ENCODE data around the gene DHX40. TPM values are rescaled to one million over a fixed set of nuclear protein-coding genes. Genes with fewer than 3 reads are reported as not detected.

DHX40 gene
- polyA plus RNA-seq, 1 donor (not counting 4 experiments of a cell fraction or from before 2014, with no cell fraction given) = 30.7 TPM

DNA sequence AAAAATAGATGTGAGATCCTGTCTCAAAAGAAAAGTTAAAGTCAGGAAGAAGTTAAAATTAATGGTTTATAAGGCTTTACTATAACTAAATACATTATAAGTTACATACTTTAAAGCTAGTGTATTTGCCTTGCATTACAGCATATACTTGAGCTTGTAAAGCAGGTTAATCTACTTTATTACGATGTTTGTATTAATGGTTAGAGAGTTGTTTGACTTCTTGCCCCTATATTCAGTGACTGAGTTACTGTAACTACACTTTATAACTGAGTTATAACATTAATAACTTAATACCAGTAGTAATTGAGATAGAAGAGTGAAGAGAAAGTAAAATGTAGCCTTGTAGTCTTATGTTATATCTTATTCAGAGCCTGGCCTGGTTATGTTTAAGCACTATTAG is 77.2 kb downstream of the DHX40 start:
- H3K36me3 ChIP-seq (ENCODE audit: control insufficient read depth in 2 of 2, extremely low read depth in 1 of 2, insufficient read depth in 2 of 2, low read length in 2 of 2) = peaks cover 8 to 12% of the 10 kb centered on the region in 2 experiments
- no peaks in the 10 kb centered on the region for H3K9me1 ChIP-seq (ENCODE audit: control insufficient read depth, extremely low read depth, insufficient read depth, low read length)
- no peak overlapping the region for H3K4me3 ChIP-seq (ENCODE audit: control insufficient read depth in 2 of 3, extremely low read depth in 1 of 3, insufficient read depth in 2 of 3, low read depth in 1 of 3, low read length in 3 of 3)
- peaks cover 21% of the 10 kb centered on the region for H4K20me1 ChIP-seq (ENCODE audit: control insufficient read depth, extremely low read depth, insufficient read depth, low read length)
- FAIRE-seq (no peak), DNase-seq (ENCODE audit: low read depth, low spot score) (no peak)
- no peak overlapping the region for H3K9ac ChIP-seq (ENCODE audit: control insufficient read depth, extremely low read depth, insufficient read depth, low read length)
- H3K27me3 ChIP-seq (ENCODE audit: control insufficient read depth, extremely low read depth, insufficient read depth, low read length) = no peaks in the 10 kb centered on the region
- H3K79me2 ChIP-seq (ENCODE audit: control insufficient read depth, insufficient read depth, low read length) = peaks cover 93% of the 10 kb centered on the region
- dilution Hi-C loops (cut with MboI; ENCODE audit: extremely low pct_ligation_motif_present, low sequenced_read_pairs) = no loop called here
- TF ChIP-seq CTCF (optimal IDR thresholded peaks at IDR 0.05 in 1 of 3, IDR thresholded peaks at IDR 0.05 in 1 of 3, conservative IDR thresholded peaks at IDR 0.05 in 1 of 3; ENCODE audit: extremely low read depth in 1 of 3, insufficient read depth in 2 of 3, low read length in 3 of 3) (no peak), EZH2 (IDR thresholded peaks at IDR 0.05; ENCODE audit: low read length) (no peak)
- no peak overlapping the region for H2AFZ ChIP-seq (ENCODE audit: control insufficient read depth, low read length)
- no peak overlapping the region for H3K27ac ChIP-seq (ENCODE audit: control insufficient read depth, insufficient read depth, low read length)
- no peaks in the 10 kb centered on the region for H3K9me3 ChIP-seq (ENCODE audit: control insufficient read depth, low read depth, low read length)
- H3K4me1 ChIP-seq (ENCODE audit: control insufficient read depth, extremely low read depth, insufficient read depth, low read length) = peaks cover 5% of the 10 kb centered on the region
- no peak overlapping the region for H3K4me2 ChIP-seq (ENCODE audit: control insufficient read depth, extremely low read depth, insufficient read depth, low read depth, low read length)

DNA sequence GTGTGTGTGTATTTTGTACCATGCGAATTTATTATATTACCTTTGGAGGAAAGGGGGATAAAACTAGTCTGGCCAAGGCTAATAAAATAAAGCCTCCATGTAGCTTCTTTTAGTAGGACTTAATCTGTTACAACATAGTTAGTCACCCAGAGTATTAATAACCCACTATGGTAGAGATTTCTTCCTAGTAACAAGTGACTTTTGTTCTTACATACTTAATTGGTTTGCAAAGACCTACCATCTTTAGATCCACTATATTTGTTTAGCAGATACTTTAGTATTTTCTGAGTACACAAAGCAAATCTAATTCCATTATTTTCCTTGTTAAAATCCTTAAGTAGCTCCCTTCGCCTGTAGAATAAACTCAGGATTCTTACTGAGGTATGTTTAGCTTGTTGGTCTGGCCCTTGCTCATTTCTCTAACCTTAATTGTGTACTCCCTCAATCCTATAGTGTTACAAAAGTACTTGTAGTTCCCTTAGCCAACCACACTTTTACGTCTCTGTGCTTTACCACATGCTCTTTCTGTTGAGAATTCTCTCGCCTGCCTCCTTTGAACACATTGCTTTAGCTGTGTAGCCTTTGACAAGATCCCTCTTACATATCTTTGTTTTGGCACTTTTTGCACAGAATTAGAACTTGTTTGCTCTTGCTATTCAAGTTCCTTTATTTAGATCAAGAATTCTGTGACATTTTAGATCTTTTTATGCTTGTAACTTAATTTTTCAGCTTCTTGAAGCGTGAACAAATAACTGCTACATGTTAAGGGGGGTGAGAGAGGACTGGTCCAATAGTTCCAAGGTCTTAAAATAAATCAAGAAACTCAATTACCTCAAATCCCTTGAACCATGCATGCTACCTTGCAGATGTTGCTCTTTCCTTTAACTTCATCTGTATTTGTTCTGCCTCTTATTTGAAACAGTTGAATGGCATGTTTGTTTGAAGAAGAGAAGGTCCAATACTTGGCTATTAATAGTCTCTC is 78.0 kb downstream of the DHX40 start:
- H3K4me2 ChIP-seq (ENCODE audit: control insufficient read depth, extremely low read depth, insufficient read depth, low read depth, low read length) = no peak overlapping the region
- DNase-seq (ENCODE audit: low read depth, low spot score) (no peak), FAIRE-seq (no peak)
- H3K9me3 ChIP-seq (ENCODE audit: control insufficient read depth, low read depth, low read length) = no peaks in the 10 kb centered on the region
- H4K20me1 ChIP-seq (ENCODE audit: control insufficient read depth, extremely low read depth, insufficient read depth, low read length) = peaks cover 18% of the 10 kb centered on the region
- peaks cover 5% of the 10 kb centered on the region for H3K4me1 ChIP-seq (ENCODE audit: control insufficient read depth, extremely low read depth, insufficient read depth, low read length)
- H2AFZ ChIP-seq (ENCODE audit: control insufficient read depth, low read length) = no peak overlapping the region
- H3K79me2 ChIP-seq (ENCODE audit: control insufficient read depth, insufficient read depth, low read length) = peaks cover 91% of the 10 kb centered on the region
- H3K27me3 ChIP-seq (ENCODE audit: control insufficient read depth, extremely low read depth, insufficient read depth, low read length) = no peaks in the 10 kb centered on the region
- dilution Hi-C loops (cut with MboI; ENCODE audit: extremely low pct_ligation_motif_present, low sequenced_read_pairs) = no loop called here
- H3K27ac ChIP-seq (ENCODE audit: control insufficient read depth, insufficient read depth, low read length) = no peak overlapping the region
- H3K9ac ChIP-seq (ENCODE audit: control insufficient read depth, extremely low read depth, insufficient read depth, low read length) = no peak overlapping the region
- no peak overlapping the region for H3K4me3 ChIP-seq (ENCODE audit: control insufficient read depth in 2 of 3, extremely low read depth in 1 of 3, insufficient read depth in 2 of 3, low read depth in 1 of 3, low read length in 3 of 3)
- TF ChIP-seq EZH2 (IDR thresholded peaks at IDR 0.05; ENCODE audit: low read length) = no peak
- no peak for TF ChIP-seq CTCF (optimal IDR thresholded peaks at IDR 0.05 in 1 of 3, IDR thresholded peaks at IDR 0.05 in 1 of 3, conservative IDR thresholded peaks at IDR 0.05 in 1 of 3; ENCODE audit: extremely low read depth in 1 of 3, insufficient read depth in 2 of 3, low read length in 3 of 3)
- H3K36me3 ChIP-seq (ENCODE audit: control insufficient read depth in 2 of 2, extremely low read depth in 1 of 2, insufficient read depth in 2 of 2, low read length in 2 of 2) = peaks cover 10 to 16% of the 10 kb centered on the region in 2 experiments
- H3K9me1 ChIP-seq (ENCODE audit: control insufficient read depth, extremely low read depth, insufficient read depth, low read length) = no peaks in the 10 kb centered on the region
